ENCODE measurements around the gene OR5P2. TPM values are rescaled to one million over a fixed set of nuclear protein-coding genes. Genes with fewer than 3 reads are reported as not detected.

Gene OR5P2, protein sequence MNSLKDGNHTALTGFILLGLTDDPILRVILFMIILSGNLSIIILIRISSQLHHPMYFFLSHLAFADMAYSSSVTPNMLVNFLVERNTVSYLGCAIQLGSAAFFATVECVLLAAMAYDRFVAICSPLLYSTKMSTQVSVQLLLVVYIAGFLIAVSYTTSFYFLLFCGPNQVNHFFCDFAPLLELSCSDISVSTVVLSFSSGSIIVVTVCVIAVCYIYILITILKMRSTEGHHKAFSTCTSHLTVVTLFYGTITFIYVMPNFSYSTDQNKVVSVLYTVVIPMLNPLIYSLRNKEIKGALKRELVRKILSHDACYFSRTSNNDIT
- total RNA-seq (2022; extraction: Qiagen RNA extraction; ENCODE audit: low read depth): not detected in 5 replicates

DNA sequence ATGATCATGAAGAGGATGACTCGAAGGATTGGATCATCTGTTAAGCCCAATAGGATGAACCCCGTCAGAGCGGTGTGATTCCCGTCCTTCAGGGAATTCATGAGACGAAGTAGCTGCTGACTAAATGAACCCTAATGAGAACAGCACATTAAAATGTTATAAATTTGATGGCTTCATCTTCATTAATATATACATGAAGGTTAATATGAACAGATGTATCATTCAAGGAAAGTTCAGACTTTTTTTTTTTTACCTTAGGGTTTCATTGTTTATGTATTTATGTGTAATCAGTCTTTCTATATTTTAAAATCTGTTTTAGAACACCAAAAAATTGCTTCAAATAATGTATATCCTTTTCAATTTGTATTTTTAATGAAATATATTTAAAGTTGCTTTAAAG lies at the start of gene OR5P2:
Gene OR5P2 (minus strand): TSS at position 101 of the 400 bp plus-strand sequence. CDS start 0 bp downstream, at position 101.

DNA sequence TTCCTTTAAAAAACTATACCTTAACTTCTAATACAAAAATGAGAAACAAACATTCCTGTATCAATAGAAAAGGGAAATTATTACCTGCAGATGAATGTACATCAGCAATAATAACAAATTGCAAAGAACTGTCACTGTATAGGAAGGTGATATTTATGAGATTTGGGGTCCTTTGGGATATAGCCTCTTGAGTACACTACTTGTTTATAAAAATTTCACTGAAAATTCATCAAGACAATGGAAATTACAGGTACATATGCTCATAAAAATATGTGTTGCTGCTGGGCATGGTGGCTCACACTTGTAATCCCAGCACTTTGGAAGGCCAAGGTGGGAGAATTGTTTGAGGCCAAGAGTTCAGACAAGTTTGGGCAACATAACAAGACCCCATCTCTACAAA lies 34.0 kb upstream of the OR5P2 start, which contains the start of gene OR5P3:
Gene OR5P3 (minus strand): TSS at position 101 of the 400 bp plus-strand sequence.

Other genes with a start within 250 kb of the OR5P2 start
- gene CYB5R2, start 123.4 kb downstream of the OR5P2 start, total RNA-seq (2022; extraction: Qiagen RNA extraction; ENCODE audit: low read depth): 3.1 to 6.6 TPM (median 3.8 TPM) in 5 replicates
- gene OVCH2, start 90.5 kb downstream of the OR5P2 start, total RNA-seq (2022; extraction: Qiagen RNA extraction; ENCODE audit: low read depth): not detected in 5 replicates
- not detected in 5 replicates for gene OR5P3, start 33.9 kb upstream of the OR5P2 start, total RNA-seq (2022; extraction: Qiagen RNA extraction; ENCODE audit: low read depth)
- not detected in 5 replicates for gene OR10A6, start 134.3 kb upstream of the OR5P2 start, total RNA-seq (2022; extraction: Qiagen RNA extraction; ENCODE audit: low read depth)
- gene OR10A3, start 144.8 kb upstream of the OR5P2 start, total RNA-seq (2022; extraction: Qiagen RNA extraction; ENCODE audit: low read depth): not detected in 5 replicates
- gene NLRP10, start 168.5 kb upstream of the OR5P2 start, total RNA-seq (2022; extraction: Qiagen RNA extraction; ENCODE audit: low read depth): not detected in 5 replicates
- 256 to 335 TPM (median 326 TPM) in 5 replicates for gene EIF3F, start 190.4 kb upstream of the OR5P2 start, total RNA-seq (2022; extraction: Qiagen RNA extraction; ENCODE audit: low read depth)

All from A549 treated with ZK216348 at 1 μM for 4 hours (cell line).